GF-D8 (cell line): Measurements from ENCODE around the gene APLP1.
"Not testable (repeated sequence)": the region's sequence is repeated elsewhere in the genome, so short reads cannot be mapped to it uniquely, and the experiment has no call there.

Experiments
- DNase-seq: peaks from one replicate; lab custom pipeline; 2025; lab: John Stamatoyannopoulos, UW

The APLP1 gene

GRCh38 chr19:35882114-35882832, 13.9 kb downstream of the APLP1 start:
- peak; percentile 4 for DNase-seq

- no peak for DNase-seq
Measured at GRCh38 chr19:35883882-35884281, 15.5 kb downstream of the APLP1 start.

GRCh38 chr19:35885225-35885738, 16.9 kb downstream of the APLP1 start:
- no peak for DNase-seq

GRCh38 chr19:35885904-35886303, 17.5 kb downstream of the APLP1 start:
- no peak for DNase-seq

- no peak for DNase-seq
Measured at GRCh38 chr19:35887197-35887596, 18.8 kb downstream of the APLP1 start.

GRCh38 chr19:35888398-35888797, 20.0 kb downstream of the APLP1 start:
- no peak for DNase-seq

GRCh38 chr19:35889370-35890112, 21.2 kb downstream of the APLP1 start:
- DNase-seq, result no peak

- DNase-seq, result no peak
Measured at GRCh38 chr19:35890113-35890650, 21.8 kb downstream of the APLP1 start.

GRCh38 chr19:35891819-35892218, 23.4 kb downstream of the APLP1 start:
- not testable (repeated sequence) for DNase-seq

- no peak for DNase-seq
Measured at GRCh38 chr19:35894342-35894741, 26.0 kb downstream of the APLP1 start.

GRCh38 chr19:35895911-35896642, 27.7 kb downstream of the APLP1 start:
- DNase-seq, result no peak

- DNase-seq, result no peak
Measured at GRCh38 chr19:35896643-35897040, 28.3 kb downstream of the APLP1 start.

GRCh38 chr19:35897706-35898451, 29.5 kb downstream of the APLP1 start:
- no peak for DNase-seq

GRCh38 chr19:35898499-35898809, 30.1 kb downstream of the APLP1 start:
- no peak for DNase-seq

- DNase-seq, result peak; percentile 54
Measured at GRCh38 chr19:35899547-35900214, 31.3 kb downstream of the APLP1 start.

- DNase-seq, result no peak
Measured at GRCh38 chr19:35901055-35901644, 32.8 kb downstream of the APLP1 start.

- peak; percentile 71 for DNase-seq
Measured at GRCh38 chr19:35901854-35902661, 33.7 kb downstream of the APLP1 start, which contains the start of gene HCST. Gene HCST (plus strand): TSS chr19:35902529. CDS start chr19:35902594, 65 bp downstream.

GRCh38 chr19:35902870-35903475, 34.6 kb downstream of the APLP1 start:
- DNase-seq, result no peak

GRCh38 chr19:35903550-35904179, 35.3 kb downstream of the APLP1 start:
- peak; percentile 91 for DNase-seq
